HG03175 (cell line): ENCODE measurements around the gene EEF2.

Experiments
- ATAC-seq: cut with Tn5 transposase; IDR thresholded peaks from one replicate; pipeline ENCODE4 v1.9.1; 2021; ENCODE audit warnings: mild to moderate bottlenecking, moderate library complexity; ENCODE audit not compliant: unreplicated experiment

Gene EEF2

DNA sequence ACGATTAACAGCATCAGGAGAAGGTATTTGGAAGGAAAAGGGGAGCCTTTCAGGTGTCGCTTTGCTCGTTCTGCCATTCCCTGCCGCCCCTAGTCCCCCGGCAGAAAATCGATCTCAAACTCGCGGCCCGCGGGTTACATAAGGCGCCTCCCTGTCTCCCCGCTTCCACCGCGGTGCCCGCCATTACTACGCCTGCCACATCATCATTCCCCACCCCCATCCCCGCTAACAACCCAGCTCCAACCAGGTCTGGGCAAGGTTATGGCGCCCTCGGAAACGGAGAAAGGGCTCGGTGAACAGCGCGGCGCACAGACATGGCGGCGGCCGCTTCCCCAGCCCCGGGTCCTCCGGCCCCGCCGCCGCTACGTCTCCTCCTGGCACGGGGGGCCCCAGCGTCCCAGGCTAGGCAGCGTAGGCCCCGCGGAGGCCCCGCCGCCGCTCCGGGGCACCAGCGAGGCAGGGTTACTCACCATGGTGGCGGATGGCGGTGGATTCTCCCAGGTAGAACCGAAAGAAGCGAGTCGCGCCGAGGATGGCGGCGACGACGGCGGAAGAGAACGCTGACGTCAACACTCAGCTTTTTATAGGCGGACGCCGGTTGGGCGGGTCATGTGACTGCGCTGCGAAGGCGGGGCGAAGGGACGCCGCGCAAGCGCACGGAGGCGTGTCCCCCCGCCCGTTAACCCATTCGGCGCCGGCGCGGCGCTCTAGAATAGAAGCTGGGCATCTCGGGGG lies at the start of gene EEF2:
EEF2 (minus strand) TSS at position 556 of the 735 bp plus-strand sequence; CDS start at position 473, 83 bp downstream.
- peak; percentile 45 for ATAC-seq

DNA sequence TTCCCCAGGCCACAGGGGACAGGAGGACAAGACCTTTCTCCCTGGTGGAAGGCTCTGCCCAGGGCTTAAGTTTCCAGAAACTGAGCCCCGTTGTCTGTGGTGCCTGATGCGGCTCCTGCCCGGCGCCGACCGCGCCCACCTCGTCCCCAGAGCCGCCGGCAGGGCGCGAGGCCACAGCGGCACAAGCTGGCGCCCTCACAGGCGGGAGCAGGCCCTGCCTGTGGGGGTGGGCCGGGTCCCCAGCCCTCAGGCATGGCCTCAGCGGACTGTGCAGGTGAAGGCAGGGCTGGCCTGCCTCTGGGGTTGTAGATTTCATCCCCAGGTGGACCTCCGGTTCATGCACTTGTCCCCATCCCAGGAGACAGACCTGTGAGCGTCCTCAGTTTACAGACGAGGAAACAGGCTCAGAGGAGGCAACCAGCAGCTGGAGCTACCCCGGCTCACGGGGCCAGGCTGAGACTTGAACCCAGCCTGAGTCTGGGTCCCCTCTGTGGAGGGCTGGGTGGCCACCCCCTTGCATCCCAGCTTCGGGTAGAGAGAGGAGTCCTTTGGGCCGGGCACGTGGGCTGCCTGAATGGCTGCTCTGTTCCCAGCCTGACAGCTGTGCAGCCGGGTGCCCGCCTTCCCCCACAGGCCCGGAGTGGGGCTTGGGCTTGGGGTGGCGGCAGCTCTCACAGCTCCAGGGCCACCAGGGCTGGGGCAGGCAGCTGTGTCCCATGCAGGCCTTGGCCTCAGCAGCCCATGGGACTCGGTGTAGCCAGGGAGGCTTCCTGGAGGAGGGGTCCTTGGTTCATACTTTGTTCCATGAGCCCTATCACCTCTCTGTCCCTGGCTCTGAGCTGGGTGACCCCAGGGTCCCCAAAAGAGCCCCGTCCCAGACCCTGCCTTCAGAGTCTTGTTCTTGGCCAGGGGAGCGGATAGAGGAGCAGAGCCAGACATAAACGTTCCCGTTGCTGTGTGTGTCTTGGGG lies 49.1 kb upstream of the EEF2 start:
- ATAC-seq: no peak

DNA sequence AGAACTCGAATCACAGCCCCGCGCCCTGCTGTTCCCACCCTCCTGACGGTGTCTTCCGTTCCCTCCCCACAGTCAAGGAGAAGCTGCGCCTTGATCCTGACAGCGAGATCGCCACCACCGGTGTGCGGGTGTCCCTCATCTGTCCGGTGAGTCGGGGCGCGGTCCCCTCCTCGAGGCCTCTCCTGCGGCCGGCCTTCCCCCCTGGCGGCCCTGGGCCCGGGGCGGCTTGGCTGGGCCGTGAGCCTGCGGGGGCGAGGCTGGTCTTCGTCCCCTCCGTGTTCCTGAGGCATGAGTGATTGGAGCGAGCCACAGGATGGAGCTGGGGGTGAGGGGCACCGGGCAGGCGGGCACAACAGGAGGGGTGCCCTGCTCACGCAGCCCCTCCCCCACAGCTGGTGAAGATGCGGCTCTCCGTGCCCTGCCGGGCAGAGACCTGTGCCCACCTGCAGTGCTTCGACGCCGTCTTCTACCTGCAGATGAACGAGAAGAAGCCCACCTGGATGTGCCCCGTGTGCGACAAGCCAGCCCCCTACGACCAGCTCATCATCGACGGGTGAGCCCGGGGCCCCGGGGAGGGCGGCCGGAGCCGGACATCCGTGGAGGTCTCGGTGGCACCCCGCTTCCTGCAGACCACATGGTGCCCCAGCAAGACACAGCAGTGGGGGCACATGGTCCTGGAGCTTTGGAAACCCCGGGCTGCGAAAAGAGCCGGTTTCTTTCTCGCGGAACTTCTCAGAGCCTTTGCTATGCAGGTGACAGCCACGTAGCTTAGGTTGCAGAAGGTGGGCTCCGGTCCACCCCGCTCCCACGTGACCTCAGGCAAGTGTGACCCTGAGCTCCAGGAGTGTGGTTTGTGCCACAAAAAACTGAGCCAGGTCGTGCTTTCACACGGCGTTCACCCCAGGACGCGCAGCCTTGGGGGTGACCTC lies 48.0 kb upstream of the EEF2 start:
- ATAC-seq: no peak

DNA sequence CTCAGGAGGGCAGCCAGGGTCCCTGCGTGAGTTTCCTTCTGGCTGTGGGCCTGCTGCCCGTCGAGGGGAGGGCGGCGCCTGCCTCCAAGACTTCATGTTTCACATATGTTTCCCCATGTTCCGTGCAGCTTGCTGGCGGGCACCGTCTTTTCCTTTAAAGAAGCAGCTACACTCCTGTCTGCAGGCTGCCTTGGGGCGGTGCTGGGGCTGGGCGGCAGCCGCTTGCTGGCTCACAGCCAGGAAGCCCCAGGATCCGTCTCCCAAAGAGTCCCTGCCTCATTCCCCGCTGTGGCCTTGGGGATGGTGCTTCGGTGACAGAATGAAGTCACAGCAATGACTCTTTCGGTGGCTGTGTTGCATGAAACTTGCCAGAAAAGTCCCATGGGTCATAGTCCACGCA lies 47.2 kb upstream of the EEF2 start:
- no peak for ATAC-seq

DNA sequence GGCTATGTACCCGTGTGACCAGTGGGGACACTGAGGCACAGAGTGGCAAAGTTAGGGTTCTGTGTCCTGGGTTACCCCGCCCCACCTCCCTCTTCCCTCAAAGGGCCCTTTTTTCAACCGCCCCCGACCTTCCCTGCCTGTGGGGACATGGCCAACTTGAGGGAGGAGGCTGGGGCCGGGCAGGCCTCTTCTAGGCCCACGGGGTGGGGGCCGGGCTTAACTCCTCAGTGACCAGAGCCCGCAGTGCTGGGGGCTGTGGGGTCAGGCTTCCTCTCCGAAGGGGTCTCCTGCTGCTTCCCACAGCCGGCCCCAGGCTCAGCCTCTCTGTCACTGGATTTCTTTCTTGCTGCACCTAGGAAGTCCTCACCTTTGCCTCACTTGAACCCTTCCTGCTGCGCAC lies 46.2 kb upstream of the EEF2 start:
- no peak for ATAC-seq

DNA sequence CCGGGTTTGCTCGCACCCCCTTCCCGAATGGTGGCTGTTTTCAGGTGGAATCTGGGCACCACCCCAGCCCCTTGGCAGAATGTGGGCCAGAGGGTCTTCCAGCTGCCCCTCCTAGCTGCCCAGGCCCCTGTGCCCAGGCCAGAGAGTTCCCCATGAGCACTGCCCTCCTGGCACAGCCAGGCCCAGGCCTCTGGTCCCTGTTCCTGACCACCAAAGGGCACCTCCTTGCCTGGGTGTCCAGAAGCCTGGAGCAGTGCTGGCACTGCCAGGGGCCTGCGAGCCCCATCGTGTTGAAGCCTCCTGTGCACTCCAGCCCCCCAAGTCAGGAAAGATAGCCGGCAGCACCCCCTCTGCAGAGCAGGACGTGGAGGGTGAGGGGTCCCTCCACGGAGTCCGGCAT lies 45.7 kb upstream of the EEF2 start:
- no peak for ATAC-seq

DNA sequence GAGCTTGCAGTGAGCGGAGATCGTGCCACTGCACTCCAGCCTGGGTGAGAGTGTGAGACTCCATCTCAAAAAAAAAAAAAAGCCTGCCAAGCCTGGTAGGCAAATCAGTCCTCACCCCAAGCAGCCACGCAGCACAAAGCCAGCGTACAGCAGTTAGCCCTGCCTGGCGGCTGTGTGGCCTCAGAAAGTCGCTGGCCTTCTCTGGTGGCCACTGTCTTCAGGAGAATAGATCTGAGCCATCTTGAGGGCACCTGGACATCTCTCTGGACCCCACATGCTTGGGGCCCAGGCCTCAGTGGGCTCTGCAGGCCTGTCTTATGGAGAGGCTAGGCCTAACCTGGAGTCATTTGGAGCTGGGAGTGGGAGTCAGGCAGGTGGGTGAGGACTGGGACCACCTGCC lies 45.3 kb upstream of the EEF2 start:
- ATAC-seq: no peak

DNA sequence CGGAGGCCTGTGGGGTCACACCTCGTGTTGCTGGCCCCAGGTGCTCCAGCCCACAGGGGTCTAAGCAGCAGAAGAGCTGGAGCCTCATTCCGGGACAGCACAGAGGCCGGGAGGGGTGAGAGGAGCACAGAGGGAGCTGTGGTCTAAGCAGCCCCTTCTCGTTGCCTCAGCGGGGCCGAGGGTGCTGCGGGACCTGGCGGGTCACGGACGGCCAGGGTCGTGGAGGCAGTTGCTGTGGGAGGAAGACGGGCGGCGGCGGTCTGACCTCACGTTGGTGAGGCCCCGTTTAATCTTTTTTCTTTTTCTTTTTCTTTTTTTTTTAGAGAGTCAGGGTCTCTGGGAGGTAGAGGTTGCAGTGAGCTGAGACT lies 44.0 kb upstream of the EEF2 start:
- ATAC-seq: no peak

DNA sequence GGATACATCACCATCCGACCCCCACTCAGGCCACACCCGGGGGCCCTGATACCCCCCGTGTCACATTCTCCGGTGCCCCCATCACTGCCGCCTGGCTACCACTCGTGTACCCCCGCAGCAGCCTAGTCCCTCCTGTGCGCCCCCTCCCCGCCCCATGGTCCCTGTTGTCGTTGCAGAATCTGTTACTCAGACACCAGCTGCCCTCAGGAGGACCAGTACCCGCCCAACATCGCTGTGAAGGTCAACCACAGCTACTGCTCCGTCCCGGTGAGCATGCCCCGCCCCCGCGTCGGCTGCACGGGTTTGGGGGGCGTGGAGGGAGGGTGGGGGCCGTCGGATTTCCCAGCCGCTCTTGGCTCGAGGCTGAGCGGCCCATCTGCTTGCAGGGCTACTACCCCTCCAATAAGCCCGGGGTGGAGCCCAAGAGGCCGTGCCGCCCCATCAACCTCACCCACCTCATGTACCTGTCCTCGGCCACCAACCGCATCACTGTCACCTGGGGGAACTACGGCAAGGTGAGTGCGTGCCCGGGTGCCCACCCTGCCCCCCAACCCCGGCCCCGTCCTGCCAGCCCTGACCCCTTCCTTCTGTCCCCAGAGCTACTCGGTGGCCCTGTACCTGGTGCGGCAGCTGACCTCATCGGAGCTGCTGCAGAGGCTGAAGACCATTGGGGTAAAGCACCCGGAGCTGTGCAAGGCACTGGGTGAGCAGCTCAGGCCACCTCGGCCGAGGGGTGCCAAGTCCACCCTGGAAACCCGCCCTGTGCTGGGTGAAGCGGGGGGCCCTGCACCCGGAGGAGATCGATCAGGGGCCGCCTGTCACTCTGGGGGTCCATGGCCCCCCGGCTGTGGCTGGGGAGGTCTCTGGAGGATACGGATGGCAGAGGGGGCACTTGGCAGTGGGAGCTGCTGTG lies 43.3 kb upstream of the EEF2 start:
- ATAC-seq: no peak

DNA sequence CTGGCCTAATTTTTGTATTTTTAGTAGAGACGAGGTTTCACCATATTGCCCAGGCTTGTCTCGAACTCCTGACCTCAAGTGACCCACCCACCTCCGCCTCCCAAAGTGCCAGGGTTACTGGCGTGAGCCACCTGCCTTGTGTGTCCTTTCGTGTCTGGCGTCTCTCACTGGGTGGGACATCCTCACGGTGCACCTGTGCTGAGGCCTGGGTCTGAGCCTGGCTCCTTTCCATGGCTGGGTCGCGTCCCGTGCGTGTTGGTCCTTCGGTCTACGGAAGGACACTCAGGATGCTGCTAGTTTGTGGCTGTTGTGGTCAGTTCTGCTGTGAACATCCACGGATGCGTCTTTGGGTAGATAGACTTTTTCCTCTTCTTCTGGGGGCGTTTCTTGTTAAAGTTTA lies 41.9 kb upstream of the EEF2 start:
- no peak for ATAC-seq

DNA sequence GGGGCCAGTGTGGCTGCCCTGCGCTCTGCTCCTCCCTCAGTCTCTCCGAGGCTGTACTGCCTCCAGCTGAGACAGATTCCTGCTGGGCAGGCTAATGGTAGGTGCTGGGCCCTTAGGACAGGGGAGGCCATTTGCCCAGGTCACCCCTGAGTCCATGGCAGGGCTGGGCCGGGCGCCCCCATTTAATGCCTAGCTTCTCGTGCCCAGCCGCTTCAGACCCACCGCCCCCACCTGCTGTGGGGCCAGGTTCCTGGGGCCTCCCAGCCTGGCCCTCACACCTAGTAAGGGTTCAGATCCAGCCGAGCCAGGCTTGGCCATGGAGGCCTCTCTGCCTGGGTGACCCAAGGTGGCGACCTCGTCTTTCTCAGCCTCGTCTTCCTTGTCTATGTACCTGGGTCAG lies 40.1 kb upstream of the EEF2 start:
- no peak for ATAC-seq

DNA sequence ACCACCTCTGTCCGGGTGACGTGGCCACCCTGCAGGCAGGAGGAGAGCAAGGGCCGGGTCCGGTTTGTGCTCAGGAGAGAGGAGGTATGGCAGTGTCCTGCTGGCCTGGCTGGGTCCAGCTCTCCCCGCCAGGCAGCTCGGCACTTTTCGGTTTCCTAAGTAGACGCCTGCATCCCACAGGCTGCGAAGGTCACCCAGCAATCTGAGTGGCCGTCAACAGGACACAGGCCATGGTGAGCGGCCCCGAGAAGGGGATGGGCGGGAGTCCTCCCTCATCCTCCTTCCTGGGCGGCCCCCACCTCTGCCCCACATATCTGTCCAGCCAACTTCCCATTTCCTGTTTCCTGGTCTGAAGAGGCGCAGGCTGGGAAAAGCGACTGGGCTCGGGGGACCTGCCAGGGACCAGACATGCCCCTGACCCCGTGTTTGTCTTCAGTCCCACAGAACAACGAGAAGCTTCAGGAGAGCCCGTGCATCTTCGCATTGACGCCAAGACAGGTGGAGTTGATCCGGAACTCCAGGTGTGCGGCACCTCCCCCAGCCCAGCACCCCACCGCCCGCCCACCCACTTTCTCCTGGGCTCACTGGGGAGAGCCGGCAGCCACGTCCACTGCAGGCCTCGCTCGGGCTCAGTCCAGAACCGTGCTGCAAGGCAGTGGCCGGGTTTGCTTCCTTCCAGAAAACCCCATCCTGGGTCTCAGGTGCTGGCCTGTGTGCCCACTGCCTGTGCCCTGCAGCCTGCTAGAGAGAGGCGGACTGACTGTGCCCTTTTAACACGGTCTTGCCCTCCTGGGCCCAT lies 38.5 kb upstream of the EEF2 start:
- no peak for ATAC-seq

DNA sequence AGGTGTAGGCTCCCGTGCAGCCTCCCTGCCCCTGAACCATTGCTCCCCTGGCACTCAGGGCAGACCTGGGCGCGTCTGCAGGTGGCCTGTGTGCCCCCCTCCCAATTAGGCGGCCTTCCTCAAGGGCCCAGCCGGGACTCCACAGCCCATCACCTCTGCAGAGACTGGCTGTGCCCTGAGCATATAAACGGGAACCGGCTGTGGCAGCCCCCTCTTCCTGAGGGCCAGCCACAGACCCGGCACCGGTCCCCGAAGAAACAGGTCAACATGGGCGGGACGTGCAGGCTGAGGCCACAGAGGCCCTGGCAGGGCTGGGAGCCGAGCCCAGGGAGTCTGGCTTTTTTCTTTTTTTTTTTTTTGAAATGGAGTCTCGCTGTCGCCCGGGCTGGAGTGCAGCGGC lies 34.3 kb upstream of the EEF2 start:
- no peak for ATAC-seq

DNA sequence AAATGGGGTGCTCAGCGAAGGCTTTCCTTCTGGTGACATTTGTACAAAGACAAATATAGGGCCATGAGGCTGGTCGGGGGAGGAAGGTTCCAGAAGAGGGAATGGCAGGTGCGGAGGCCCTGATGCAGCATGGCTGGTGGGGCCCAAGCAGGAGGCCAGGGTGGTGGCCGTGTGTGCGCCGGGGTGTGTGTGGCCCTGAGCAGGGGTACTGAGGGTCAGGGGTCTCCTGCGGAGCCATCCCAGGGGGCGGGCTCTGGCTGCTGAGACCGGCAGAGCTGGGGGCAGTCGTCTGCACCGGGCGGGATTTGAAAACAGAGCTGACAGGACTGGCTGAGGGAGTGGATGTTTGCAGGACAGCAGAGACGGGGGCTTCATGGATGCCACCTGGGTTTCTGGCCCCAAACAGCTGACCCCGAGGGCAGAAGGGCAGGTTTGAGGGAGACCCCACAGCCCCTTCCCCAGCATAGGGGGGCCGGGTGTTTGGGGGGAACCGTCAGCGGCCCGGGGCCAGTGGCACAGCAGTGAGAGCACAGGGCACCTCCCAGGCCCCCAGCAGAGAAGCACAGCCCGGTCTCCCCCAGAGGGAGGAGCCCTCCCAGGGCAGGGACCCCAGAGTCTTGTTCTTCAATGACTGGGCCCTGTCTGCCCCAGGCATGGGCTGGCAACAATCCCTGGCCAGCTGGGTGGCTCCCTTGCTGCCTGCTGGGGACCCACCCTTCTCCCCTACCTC lies 33.7 kb upstream of the EEF2 start:
- no peak for ATAC-seq

DNA sequence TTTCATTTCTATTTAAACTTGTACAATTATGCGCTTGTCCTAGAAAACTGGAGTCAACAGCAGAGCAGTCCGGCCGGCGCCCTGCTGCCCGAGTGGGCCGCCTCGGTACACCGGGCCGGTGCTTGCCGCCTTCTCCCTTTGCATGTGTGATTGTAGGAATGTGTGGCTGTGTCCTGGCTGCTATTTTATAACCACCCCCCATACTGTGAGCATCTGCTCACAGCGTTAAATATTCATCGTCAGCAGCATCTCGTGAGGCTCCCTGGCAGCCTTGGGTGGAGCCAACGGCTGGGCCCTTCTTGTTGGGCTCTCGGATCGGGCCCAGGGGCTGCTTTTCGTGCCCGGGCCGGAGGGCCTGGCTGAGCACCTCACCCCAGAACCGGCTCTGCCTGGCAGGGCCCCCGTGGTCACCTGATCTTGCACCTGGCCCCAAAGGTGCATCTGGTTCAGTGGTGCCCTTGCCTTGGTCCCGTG lies 32.9 kb upstream of the EEF2 start:
- no peak for ATAC-seq

DNA sequence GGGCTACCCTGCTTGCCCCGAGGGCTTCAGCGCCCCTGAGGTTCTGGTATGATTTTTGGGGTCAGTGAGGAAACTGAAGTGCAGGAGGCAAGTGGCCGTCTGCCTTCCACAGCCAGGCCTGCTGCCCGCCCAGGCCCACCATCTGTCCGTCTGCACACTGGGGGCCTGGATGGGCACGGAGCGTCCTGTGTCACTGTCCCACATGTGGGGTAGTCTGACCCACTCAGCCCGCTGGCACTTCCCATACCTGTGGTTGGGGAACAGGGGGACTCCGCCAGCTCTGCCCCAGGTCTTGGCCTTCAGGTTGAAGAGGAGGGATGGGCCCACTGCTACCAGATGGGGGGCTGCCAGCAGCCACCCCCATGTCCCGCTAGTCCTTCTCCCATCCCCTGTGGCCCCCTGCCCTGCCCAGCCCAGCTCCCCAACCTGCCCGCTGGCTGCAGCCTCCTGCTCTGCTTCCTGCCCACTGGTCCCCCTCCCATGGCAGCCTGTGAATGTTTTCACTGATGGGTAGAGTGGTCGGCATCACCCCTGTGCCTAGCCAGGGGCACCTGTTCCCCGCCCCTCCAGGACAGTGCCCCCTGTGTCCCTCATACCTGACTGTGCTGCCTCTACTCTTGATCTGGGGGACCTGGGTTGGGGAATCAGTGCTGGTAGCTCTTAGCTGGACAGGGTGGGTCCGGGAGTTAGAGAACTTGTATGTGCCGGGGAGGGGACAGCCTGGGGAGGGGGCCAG lies 31.8 kb upstream of the EEF2 start:
- no peak for ATAC-seq

DNA sequence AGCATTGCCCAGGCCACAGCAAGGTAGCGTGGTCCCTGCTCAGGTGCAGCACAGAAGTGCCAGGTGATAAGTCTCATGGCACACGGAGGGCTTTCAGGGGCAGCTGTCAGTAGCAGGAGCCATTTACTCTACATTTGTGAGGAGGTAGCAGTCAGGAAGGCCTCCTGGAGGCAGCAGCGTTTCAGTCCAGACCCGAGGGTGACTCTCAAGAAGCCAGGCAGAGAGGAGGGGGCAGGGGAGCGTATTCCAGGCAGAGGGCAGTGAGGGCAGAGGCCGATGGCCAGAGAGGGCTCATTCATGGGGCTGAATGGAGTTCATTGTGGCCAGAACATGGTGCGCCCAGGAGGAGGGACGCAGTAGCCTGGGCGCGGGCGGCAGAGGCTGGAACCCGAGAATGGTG lies 31.2 kb upstream of the EEF2 start:
- no peak for ATAC-seq
